ENCODE results near the gene C9orf78.

DNA sequence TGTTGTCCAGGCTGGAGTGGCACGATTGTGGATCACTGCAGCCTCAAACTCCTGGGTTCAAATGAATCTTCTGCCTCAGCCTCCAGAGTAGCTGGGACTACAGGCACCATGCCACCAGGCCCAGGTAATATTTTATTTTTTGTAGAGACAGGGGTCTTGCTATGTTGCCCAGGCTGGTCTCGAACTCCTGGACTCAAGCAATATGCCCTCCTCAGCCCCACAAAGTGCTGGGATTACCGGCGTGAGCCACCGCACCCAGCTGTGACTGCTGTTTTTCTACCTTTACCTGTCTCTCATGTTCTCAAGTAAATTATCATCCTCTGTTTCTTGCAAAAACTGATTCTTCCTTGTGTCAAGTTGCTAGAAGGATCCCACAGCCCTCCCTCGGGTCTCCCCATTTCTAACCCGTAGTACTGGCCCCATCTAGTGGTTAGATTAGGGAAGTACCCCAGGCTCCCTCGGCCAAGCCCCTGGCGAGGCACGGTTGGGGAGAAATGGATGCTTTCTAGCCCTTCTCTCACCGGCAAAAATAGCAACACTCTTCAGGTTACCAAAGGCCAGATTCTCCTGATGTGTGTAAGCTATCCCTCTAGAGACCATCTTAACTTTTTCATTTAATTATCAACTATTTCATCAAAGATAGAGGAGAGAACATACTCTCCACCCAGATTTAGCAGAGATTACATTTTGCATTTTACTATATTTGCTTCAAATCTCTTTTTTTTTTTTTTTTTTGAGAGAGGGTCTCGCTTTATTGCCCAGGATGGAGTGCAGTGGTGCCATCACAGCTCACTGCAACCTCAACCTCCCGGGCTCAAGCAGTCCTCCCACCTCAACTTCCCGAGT lies 51.3 kb downstream of the C9orf78 start:
- TF ChIP-seq CTCF (IDR thresholded peaks at IDR 0.05) (peak; percentile 81 to 92 (median 90)), POLR2A (IDR thresholded peaks at IDR 0.05) (no peak)

All from Peyer's patch (tissue), 4 donors.